OCI-LY3 (cell line): ENCODE data around the gene NOL4L.

Source experiments
- CTCF ChIP-seq: fragments of 200-600, 300-600 bp; sonication (generic); IDR thresholded peaks from 2 replicates; pipeline ENCODE4 v1.5.1; 2014; ENCODE audit warnings: antibody characterized with exemption, low read length, low read depth
- EZH2phosphoT487 ChIP-seq: fragments of 200-600 bp; shearing (Covaris generic); IDR thresholded peaks from 2 replicates; pipeline ENCODE4 v1.6.1; 2018; ENCODE audit warnings: antibody characterized with exemption, mixed run types, low read depth

DNA sequence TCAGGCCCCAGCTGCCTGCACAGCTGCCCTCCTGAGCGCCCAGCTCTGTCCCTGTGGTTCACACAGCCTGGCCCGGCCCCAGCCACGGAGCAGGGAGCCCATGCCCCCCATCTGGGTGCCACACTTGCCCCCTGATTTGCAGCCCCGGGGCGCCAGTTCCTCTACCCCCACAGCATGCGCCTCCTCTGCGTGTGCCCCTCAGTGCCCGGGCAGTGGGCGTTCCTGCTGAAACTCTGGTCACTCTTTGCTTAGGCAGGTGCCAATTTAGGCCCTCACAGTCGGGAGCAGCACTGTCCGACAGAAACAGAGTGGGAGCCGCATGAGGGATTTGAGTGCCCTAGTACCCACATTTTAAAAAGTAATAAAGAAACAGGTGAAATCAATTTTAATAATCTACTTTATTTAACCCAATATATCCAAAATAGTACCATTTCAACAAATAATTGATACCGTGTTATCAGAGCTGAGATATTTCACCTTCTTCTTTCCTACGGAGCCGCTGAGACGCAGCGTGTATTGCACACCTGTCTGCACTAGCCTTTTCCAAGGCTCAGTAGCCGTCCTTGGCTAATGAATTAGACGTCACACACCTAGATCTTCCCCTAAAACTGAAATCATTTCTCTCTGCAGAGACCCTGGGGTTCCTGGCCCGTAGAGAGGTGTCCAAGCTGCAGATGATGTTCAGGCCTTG is 120.6 kb downstream of the NOL4L start:
- TF ChIP-seq CTCF (no peak), EZH2phosphoT487 (no peak)
